ENCODE data around the gene ADCY3.
"Not testable (repeated sequence)": the region's sequence is repeated elsewhere in the genome, so short reads cannot be mapped to it uniquely, and the experiment has no call there.

Gene ADCY3

GRCh38 chr2:24805811-24806660, 114.0 kb downstream of the ADCY3 start:
- not testable (repeated sequence) for DNase-seq

GRCh38 chr2:24800487-24800886, 119.5 kb downstream of the ADCY3 start:
- not testable (repeated sequence) for DNase-seq

- no peak for DNase-seq
Measured at GRCh38 chr2:24797644-24798043, 122.4 kb downstream of the ADCY3 start.

- DNase-seq = no peak
Measured at GRCh38 chr2:24793761-24794435, 126.1 kb downstream of the ADCY3 start.

GRCh38 chr2:24792874-24793760, 126.9 kb downstream of the ADCY3 start, which contains the start of the genes CENPO and PTRHD1:
TSS of gene CENPO (plus strand) at chr2:24793425. CDS start at chr2:24793920, 495 bp downstream.
TSS of gene PTRHD1 (minus strand) at chr2:24793391. CDS start at chr2:24793377, 14 bp downstream.
- DNase-seq = peak; percentile 95 to 97

GRCh38 chr2:24792542-24792873, 127.5 kb downstream of the ADCY3 start:
- no peak for DNase-seq

GRCh38 chr2:24791452-24791851, 128.6 kb downstream of the ADCY3 start:
- DNase-seq = no peak

GRCh38 chr2:24788816-24789215, 131.2 kb downstream of the ADCY3 start:
- no peak for DNase-seq

- DNase-seq = no peak
Measured at GRCh38 chr2:24787532-24787931, 132.5 kb downstream of the ADCY3 start.

- peak in 1 of 2 donors; percentile 61 for DNase-seq
Measured at GRCh38 chr2:24785671-24786321, 134.2 kb downstream of the ADCY3 start.

GRCh38 chr2:24783641-24784040, 136.4 kb downstream of the ADCY3 start:
- no peak for DNase-seq

GRCh38 chr2:24779116-24779515, 140.9 kb downstream of the ADCY3 start:
- no peak for DNase-seq

GRCh38 chr2:24774373-24774772, 145.7 kb downstream of the ADCY3 start:
- no peak for DNase-seq

- DNase-seq = no peak
Measured at GRCh38 chr2:24771764-24772586, 148.1 kb downstream of the ADCY3 start.

- no peak for DNase-seq
Measured at GRCh38 chr2:24771061-24771460, 149.0 kb downstream of the ADCY3 start.

Measured in bone marrow (tissue), 2 donors.